Effector memory CD8-positive, alpha-beta T cell (primary cell): ENCODE measurements around the gene GHRL.
"Not testable (repeated sequence)": the region's sequence is repeated elsewhere in the genome, so short reads cannot be mapped to it uniquely, and the experiment has no call there.

Experiments used
- ATAC-seq: fragments of 150-1000 bp; cut with Tn5 transposase; replicated peaks from 2 replicates; pipeline ENCODE4 v1.10.0; 2021; ENCODE audit warnings: mild to moderate bottlenecking, moderate library complexity
- DNase-seq, 3 experiments: peaks; one replicate each; pipeline ENCODE4 v3.0.0; 2021
- H3K27ac Mint-ChIP-seq, 2 donors: one replicate each; pipeline ENCODE4 v1.8.0; 2022; ENCODE audit warnings: mild to moderate bottlenecking in 2 of 2, mixed read lengths in 2 of 2, moderate library complexity in 2 of 2
- H3K27me3 Mint-ChIP-seq, 2 donors: one replicate each; pipeline ENCODE4 v1.8.0; 2022; ENCODE audit warnings: mixed read lengths in 2 of 2
- H3K36me3 Mint-ChIP-seq: one replicate; pipeline ENCODE4 v1.8.0; 2022; ENCODE audit warnings: mild to moderate bottlenecking, moderate library complexity, mixed read lengths; ENCODE audit not compliant: insufficient read depth
- H3K4me1 Mint-ChIP-seq, 2 donors: one replicate each; pipeline ENCODE4 v1.8.0; 2022; ENCODE audit warnings: low read depth in 2 of 2, mixed read lengths in 2 of 2
- H3K4me3 Mint-ChIP-seq, 2 donors: one replicate each; pipeline ENCODE4 v1.8.0; 2022; ENCODE audit warnings: mild to moderate bottlenecking in 2 of 2, mixed read lengths in 2 of 2, moderate library complexity in 2 of 2
- H3K9me3 Mint-ChIP-seq, 2 donors: one replicate each; pipeline ENCODE4 v1.8.0; 2022; ENCODE audit warnings: mixed read lengths in 2 of 2

GHRL gene

DNA sequence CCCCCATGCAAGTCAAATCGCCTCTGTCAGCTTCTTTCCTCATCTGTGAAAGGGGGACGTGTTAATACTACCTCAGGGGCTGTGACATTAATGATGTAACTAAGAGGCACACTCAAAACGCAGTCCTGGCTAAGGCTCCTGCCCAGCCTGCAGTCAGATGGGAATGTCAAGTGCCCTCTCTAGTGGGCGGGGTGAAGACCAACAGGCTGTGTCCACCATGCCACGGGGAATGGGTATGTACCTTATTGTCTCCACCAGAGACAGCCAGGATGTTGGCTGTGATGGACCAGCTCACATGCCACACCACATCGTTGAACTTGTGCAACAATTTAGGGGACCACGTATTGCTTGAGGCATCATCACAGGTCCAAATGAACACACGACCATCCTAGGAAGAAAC is 11.0 kb upstream of the GHRL start:
- no peaks in the 10 kb centered on the region for H3K9me3 Mint-ChIP-seq
- peaks cover 7 to 11% of the 10 kb centered on the region in 2 donors for H3K4me1 Mint-ChIP-seq
- H3K4me3 Mint-ChIP-seq: no peak overlapping the region
- ATAC-seq: no peak
- H3K36me3 Mint-ChIP-seq: peaks cover 74% of the 10 kb centered on the region
- DNase-seq: no peak
- H3K27ac Mint-ChIP-seq: peak overlapping the region in 1 of 2 donors; percentile 58
- no peaks in the 10 kb centered on the region for H3K27me3 Mint-ChIP-seq

- DNase-seq (no peak), ATAC-seq (no peak)
- Mint-ChIP-seq H3K27me3 (no peaks in the 10 kb centered on the region), H3K4me1 (peaks cover 7 to 12% of the 10 kb centered on the region in 2 donors), H3K36me3 (peaks cover 67% of the 10 kb centered on the region), H3K27ac (peak overlapping the region in 1 of 2 donors; percentile 58), H3K9me3 (no peaks in the 10 kb centered on the region), H3K4me3 (no peak overlapping the region)
These were observed 10.4 kb upstream of the GHRL start for GRCh38 chr3:10303105-10303504.

DNA sequence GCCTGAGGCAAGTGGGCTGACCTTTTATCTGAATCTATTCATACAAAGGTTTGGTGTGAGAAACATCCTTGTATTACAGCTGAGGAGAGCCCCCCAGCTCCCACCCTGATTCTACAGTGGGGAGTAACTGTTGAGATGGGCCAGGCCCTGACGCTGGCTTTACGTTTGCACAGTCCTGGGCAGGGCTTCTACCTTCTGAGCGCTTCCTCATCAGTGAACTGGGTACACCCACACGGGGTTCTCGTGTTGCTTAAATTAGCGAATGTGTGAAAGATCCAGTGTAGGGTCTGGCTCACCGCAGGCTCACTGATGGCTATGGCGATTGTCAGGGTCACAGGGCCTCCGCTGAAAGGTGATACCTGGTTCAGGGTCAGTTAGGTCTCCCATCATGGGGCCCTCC is 7.3 kb upstream of the GHRL start:
- peaks cover 66% of the 10 kb centered on the region for H3K36me3 Mint-ChIP-seq
- H3K4me1 Mint-ChIP-seq: peaks cover 6 to 12% of the 10 kb centered on the region in 2 donors
- no peaks in the 10 kb centered on the region for H3K9me3 Mint-ChIP-seq
- no peak overlapping the region for H3K4me3 Mint-ChIP-seq
- peak overlapping the region; percentile 81 to 88 for H3K27ac Mint-ChIP-seq
- DNase-seq (no peak), ATAC-seq (no peak)
- no peaks in the 10 kb centered on the region for H3K27me3 Mint-ChIP-seq

DNA sequence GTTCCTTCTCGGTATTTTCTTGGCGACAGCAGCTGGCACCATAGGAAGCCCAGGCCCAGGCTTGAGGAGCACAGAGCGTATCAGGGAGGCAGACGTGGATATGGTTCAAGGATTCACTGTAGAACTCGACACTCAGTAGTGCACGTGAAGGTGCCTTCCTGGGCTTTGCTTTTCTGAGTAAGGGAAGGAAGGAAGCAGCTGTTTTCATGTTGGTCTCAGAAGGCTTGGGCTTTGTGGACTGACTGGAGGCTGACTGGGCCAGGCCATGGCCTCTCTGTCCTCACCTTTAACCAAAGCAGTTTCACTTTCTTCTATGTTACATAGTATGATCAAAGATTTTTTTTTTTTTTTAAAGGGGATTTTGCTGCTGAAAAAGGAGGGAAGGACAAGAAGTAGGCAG is 6.9 kb upstream of the GHRL start:
- peak overlapping the region; percentile 81 to 88 for H3K27ac Mint-ChIP-seq
- no peak for ATAC-seq
- peaks cover 6 to 12% of the 10 kb centered on the region in 2 donors for H3K4me1 Mint-ChIP-seq

DNA sequence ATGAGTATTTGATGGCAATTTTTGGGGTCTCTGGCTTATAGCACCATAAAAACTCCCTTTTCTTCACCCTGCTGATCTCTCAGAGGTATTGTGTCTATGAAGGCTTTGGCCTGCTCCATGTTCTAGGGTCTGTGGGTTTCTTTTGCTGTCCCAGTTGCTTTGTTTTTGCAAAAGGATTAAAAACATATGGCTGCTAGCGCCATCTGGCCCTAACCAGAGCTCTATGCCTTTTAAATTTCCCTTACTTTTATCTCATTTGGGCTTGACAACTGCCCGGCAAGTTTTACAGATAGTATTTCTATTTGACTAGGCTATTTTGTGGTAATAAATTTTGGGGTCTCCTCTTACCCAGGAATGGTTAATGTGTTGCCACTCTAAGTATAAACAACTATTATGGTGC is 6.4 kb upstream of the GHRL start:
- peak overlapping the region; percentile 81 to 88 for H3K27ac Mint-ChIP-seq
- peaks cover 6 to 12% of the 10 kb centered on the region in 2 donors for H3K4me1 Mint-ChIP-seq
- no peaks in the 10 kb centered on the region for H3K9me3 Mint-ChIP-seq
- H3K4me3 Mint-ChIP-seq: no peak overlapping the region
- H3K36me3 Mint-ChIP-seq: peaks cover 64% of the 10 kb centered on the region
- H3K27me3 Mint-ChIP-seq: no peaks in the 10 kb centered on the region
- DNase-seq (no peak), ATAC-seq (no peak)

More for the DNA sequence above, 6.9 kb upstream of the GHRL start:
- no peak overlapping the region for H3K4me3 Mint-ChIP-seq
- H3K36me3 Mint-ChIP-seq: peaks cover 67% of the 10 kb centered on the region
- H3K27me3 Mint-ChIP-seq: no peaks in the 10 kb centered on the region
- no peak for DNase-seq
- H3K9me3 Mint-ChIP-seq: no peaks in the 10 kb centered on the region

DNA sequence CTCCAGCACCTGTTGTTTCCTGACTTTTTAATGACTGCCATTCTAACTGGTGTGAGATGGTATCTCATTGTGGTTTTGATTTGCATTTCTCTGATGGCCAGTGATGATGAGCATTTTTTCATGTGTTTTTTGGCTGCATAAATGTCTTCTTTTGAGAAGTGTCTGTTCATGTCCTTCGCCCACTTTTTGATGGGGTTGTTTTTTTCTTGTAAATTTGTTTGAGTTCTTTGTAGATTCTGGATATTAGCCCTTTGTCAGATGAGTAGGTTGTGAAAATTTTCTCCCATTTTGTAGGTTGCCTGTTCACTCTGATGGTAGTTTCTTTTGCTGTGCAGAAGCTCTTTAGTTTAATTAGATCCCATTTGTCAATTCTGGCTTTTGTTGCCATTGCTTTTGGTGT is 5.3 kb upstream of the GHRL start:
- not testable (repeated sequence) for H3K4me3 Mint-ChIP-seq, H3K9me3 Mint-ChIP-seq, ATAC-seq, H3K27ac Mint-ChIP-seq, DNase-seq, H3K27me3 Mint-ChIP-seq
- Mint-ChIP-seq H3K36me3 (peaks cover 53% of the 10 kb centered on the region), H3K4me1 (peaks cover 6 to 12% of the 10 kb centered on the region in 2 donors)

- Mint-ChIP-seq H3K27me3 (no peaks in the 10 kb centered on the region), H3K4me1 (peaks cover 4 to 5% of the 10 kb centered on the region in 2 donors), H3K9me3 (no peaks in the 10 kb centered on the region), H3K36me3 (peaks cover 28% of the 10 kb centered on the region), H3K27ac (no peak overlapping the region), H3K4me3 (no peak overlapping the region)
- ATAC-seq (no peak), DNase-seq (no peak)
These were observed 1.4 kb upstream of the GHRL start for GRCh38 chr3:10294030-10294586.

DNA sequence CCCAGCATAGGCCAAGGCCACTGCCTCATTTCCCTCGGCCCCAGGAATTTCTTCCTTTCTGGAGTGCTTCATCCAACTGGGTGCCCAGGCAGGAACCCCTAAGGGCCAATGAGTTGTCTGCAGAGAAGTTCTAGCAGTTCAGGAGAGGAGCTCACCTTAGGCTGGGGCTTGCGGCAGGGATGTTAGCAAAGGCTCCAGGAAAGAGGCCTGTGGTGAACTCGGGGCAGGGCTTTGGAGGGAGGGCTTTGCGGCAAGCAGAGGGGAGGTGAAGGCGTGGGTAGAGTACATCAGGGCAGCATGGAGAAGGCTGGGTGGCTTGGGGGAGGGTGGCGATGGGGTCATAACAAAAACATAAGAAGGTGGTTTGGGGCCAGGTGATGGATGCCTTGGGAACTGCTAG is 1.1 kb downstream of the GHRL start:
- Mint-ChIP-seq H3K9me3 (no peaks in the 10 kb centered on the region), H3K4me1 (peaks cover 4 to 8% of the 10 kb centered on the region in 2 donors), H3K27me3 (no peaks in the 10 kb centered on the region), H3K27ac (peak overlapping the region; percentile 22 to 27), H3K36me3 (peaks cover 27% of the 10 kb centered on the region), H3K4me3 (no peak overlapping the region)
- ATAC-seq (no peak), DNase-seq (no peak)

DNA sequence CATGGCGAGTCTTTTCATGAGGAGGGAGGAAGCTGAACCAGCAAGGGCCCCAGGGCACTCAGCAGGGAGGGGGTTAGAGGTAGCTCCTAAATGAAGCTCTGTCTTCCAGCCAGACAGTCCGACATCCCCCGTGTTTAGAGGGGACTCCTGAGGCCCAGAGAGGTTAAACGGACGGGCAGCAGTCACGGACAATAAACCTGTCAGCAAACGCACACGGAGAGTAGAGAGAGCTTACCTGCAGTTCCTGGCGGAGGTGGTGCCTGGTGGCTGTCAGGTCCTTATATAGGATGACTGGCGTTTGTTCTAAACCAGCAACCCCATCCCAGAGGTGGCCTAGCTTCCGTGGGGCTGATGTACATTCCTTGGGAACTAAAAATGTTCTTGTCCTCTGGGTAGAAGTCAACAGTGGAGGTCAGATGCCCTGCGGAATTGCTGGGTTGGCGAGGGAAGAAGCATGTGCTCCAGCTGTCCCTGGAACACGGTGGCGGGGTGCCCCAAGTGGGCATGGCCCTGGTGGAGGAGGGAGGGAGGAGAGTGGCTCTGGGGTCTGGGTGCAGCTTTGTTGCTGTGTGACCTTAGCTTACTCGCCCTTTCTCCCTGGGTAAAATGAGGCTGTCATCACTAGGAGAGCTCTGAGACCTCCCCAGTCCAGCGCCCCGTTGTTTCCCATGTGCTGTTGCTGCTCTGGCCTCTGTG is 2.1 kb downstream of the GHRL start:
- Mint-ChIP-seq H3K9me3 (no peaks in the 10 kb centered on the region), H3K4me1 (peaks cover 4 to 8% of the 10 kb centered on the region in 2 donors), H3K4me3 (no peak overlapping the region), H3K27ac (peak overlapping the region in 1 of 2 donors; percentile 83), H3K36me3 (peaks cover 19% of the 10 kb centered on the region), H3K27me3 (no peaks in the 10 kb centered on the region)
- ATAC-seq: no peak
- no peak for DNase-seq

GRCh38 chr3:10289787-10290355 is 2.9 kb downstream of the GHRL start:
- Mint-ChIP-seq H3K4me3 (no peak overlapping the region), H3K9me3 (no peaks in the 10 kb centered on the region), H3K4me1 (peaks cover 7 to 12% of the 10 kb centered on the region in 2 donors), H3K27ac (peak overlapping the region in 1 of 2 donors; percentile 83), H3K27me3 (no peaks in the 10 kb centered on the region), H3K36me3 (peaks cover 13% of the 10 kb centered on the region)
- DNase-seq (no peak), ATAC-seq (no peak)

DNA sequence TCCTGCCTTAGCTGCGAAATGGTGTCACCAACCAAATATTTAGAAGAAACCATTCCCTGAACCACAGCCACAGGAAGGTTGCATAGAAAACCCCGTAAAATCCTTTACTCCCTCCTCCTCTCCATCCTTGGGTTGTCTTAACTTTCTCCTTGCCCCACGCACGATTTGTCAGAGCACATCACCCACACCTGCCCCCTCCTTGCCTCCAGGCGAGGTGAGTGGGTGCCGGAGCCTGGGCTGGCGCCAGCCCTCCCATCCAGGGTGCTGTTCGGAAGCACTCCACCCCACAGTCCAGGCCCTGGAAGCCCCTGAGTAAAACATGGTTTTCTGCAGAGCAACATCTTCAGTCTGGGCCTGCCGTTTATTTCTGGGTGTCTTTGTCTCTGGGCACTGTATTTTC is 3.7 kb downstream of the GHRL start:
- DNase-seq (no peak), ATAC-seq (no peak)
- Mint-ChIP-seq H3K4me1 (peaks cover 15 to 20% of the 10 kb centered on the region in 2 donors), H3K27ac (no peak overlapping the region), H3K9me3 (no peaks in the 10 kb centered on the region), H3K4me3 (no peak overlapping the region), H3K27me3 (no peaks in the 10 kb centered on the region), H3K36me3 (peaks cover 13% of the 10 kb centered on the region)

GRCh38 chr3:10288575-10288960 is 4.2 kb downstream of the GHRL start:
- Mint-ChIP-seq H3K4me1 (peaks cover 18 to 23% of the 10 kb centered on the region in 2 donors), H3K9me3 (no peaks in the 10 kb centered on the region), H3K36me3 (peaks cover 15% of the 10 kb centered on the region), H3K27ac (no peak overlapping the region), H3K4me3 (no peak overlapping the region), H3K27me3 (no peaks in the 10 kb centered on the region)
- ATAC-seq (no peak), DNase-seq (no peak)

DNA sequence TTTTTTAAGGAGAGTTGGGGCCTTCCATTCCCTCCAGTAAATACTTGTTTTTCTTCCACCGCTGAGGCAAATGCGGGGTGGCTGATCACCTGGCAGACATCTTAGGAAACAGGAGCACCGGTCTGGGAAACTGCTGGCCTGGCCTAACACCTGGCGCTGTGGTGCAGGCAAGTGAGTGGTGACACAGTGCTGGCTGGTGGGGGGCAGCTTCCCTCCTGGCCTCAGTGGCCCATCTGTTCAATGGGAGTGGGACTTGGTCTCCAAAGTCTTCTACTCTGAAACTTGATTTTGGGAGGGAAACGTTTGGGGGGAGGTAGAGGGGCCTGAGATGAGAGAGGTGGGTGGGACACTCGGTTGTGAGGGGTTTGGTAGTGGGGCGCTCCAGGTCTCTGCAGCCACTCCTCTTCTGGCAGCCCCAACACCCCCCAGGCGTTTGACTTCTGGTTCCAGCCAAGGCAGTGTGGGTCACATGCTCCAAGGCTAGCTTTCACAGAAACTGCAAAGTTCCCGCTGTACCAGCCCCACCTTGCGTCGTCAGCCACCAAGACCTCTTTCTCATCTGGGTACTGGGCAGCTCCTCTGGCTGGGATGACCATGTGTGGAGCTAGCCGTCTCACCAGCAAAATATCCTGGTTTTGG is 4.7 kb downstream of the GHRL start:
- H3K27ac Mint-ChIP-seq: no peak overlapping the region
- H3K4me3 Mint-ChIP-seq: no peak overlapping the region
- DNase-seq (no peak), ATAC-seq (no peak)
- no peaks in the 10 kb centered on the region for H3K9me3 Mint-ChIP-seq
- no peaks in the 10 kb centered on the region for H3K27me3 Mint-ChIP-seq
- peaks cover 18 to 23% of the 10 kb centered on the region in 2 donors for H3K4me1 Mint-ChIP-seq
- H3K36me3 Mint-ChIP-seq: peaks cover 19% of the 10 kb centered on the region
